ENCODE measurements around the gene KRT80.

GRCh38 chr12:52232203-52232673 is 40.4 kb upstream of the KRT80 start:
- TF ChIP-seq FOSL1 (IDR thresholded peaks at IDR 0.05; ENCODE audit: low read depth) (no peak), CTCF (IDR thresholded peaks at IDR 0.05 in 2 of 3, conservative IDR thresholded peaks at IDR 0.05 in 1 of 3; ENCODE audit: borderline replicate concordance in 1 of 3, insufficient read depth in 1 of 3, low read depth in 2 of 3, low read length in 2 of 3) (no peak), MAX (IDR thresholded peaks at IDR 0.05) (no peak), REST (IDR thresholded peaks at IDR 0.05; ENCODE audit: low read depth) (no peak), POLR2A (IDR thresholded peaks at IDR 0.05; ENCODE audit: borderline replicate concordance, extremely low read depth, insufficient read depth, insufficient read length) (no peak), ATF3 (IDR thresholded peaks at IDR 0.05) (no peak), YY1 (IDR thresholded peaks at IDR 0.05; ENCODE audit: extremely low read depth, insufficient replicate concordance, low read depth, low read length) (no peak), SIN3A (IDR thresholded peaks at IDR 0.05; ENCODE audit: low read depth) (no peak), ZNF274 (IDR thresholded peaks at IDR 0.05; ENCODE audit: low read depth, low read length) (no peak)
